ENCODE data around the gene FNIP2.

Gene FNIP2

GRCh38 chr4:158837527-158838141, 68.8 kb downstream of the FNIP2 start:
- TF ChIP-seq, protein P1, sequence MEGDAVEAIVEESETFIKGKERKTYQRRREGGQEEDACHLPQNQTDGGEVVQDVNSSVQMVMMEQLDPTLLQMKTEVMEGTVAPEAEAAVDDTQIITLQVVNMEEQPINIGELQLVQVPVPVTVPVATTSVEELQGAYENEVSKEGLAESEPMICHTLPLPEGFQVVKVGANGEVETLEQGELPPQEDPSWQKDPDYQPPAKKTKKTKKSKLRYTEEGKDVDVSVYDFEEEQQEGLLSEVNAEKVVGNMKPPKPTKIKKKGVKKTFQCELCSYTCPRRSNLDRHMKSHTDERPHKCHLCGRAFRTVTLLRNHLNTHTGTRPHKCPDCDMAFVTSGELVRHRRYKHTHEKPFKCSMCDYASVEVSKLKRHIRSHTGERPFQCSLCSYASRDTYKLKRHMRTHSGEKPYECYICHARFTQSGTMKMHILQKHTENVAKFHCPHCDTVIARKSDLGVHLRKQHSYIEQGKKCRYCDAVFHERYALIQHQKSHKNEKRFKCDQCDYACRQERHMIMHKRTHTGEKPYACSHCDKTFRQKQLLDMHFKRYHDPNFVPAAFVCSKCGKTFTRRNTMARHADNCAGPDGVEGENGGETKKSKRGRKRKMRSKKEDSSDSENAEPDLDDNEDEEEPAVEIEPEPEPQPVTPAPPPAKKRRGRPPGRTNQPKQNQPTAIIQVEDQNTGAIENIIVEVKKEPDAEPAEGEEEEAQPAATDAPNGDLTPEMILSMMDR (conservative IDR thresholded peaks at IDR 0.05; ENCODE audit: low read depth, low read length): no peak
- no peak for DNase-seq (ENCODE audit: low read depth)
- no peak overlapping the region for H3K4me3 ChIP-seq (ENCODE audit: low read length)

DNA sequence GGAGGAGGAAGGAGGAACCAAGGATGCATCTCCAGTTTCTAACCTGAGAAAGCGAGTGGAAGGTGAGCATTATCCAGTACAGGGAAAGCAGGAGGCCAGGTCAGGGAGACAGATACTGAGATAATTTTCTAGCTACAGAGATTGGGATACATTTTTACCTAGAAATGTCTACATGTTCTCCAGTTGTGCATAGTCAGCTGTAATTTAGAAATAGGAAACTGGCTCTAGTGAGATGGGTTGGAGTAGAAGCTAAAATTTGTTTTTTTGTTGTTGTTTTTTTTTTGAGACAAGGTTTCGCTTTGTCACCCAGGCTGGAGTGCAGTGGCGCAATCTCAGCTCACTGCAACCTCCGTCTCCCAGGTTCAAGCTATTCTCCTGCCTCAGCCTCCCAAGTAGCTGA, 71.3 kb downstream of the FNIP2 start:
- no peak overlapping the region for H3K4me3 ChIP-seq (ENCODE audit: low read length)
- TF ChIP-seq, protein P1 (conservative IDR thresholded peaks at IDR 0.05; ENCODE audit: low read depth, low read length): no peak
- no peak for DNase-seq (ENCODE audit: low read depth)

GRCh38 chr4:158841540-158841939, 72.7 kb downstream of the FNIP2 start:
- no peak for DNase-seq (ENCODE audit: low read depth)
- no peak overlapping the region for H3K4me3 ChIP-seq (ENCODE audit: low read length)
- TF ChIP-seq, protein P1 (conservative IDR thresholded peaks at IDR 0.05; ENCODE audit: low read depth, low read length): no peak

- no peak for DNase-seq (ENCODE audit: low read depth)
- no peak overlapping the region for H3K4me3 ChIP-seq (ENCODE audit: low read length)
- TF ChIP-seq, protein P1 (conservative IDR thresholded peaks at IDR 0.05; ENCODE audit: low read depth, low read length): no peak
Measured at GRCh38 chr4:158845311-158846041, 76.7 kb downstream of the FNIP2 start.

DNA sequence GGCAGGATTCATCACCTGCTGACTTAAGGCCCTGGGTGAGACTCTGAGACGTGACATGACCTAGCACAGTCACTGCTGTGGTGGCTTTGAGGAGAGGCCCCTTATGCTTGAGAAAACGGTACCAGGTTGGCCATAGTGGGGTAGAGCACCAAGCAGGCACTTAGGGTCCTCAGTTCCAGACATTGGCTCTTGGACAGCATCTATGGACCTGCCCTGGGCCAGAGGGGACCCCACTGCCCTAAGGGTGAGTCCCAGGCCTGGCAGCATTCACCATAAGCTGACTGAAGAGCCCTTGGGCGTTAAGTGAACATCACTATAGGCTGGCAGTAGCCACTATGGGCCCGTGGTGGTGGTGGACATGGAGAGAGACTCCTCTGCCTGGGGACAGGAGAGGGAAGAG, 78.7 kb downstream of the FNIP2 start:
- TF ChIP-seq, protein P1 (conservative IDR thresholded peaks at IDR 0.05; ENCODE audit: low read depth, low read length): no peak
- no peak for DNase-seq (ENCODE audit: low read depth)
- no peak overlapping the region for H3K4me3 ChIP-seq (ENCODE audit: low read length)

DNA sequence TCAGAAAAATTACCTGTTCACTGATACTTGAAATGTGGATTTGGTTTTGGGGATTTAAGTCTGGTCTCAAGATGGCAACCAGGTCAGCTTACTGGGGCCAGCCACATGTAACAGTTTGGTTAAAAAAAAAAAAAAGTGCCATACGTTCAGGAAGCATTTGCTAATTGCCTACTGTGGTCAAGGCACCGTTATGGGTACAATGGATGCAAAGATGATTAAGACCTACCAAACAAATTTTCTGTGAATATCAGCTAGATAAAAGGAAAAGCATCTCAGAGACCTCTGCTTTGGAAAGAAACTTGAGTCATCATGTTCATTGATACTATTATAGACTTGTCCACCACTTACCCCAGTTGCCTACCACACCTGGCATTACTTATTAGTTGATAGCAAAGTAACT, 80.9 kb downstream of the FNIP2 start:
- H3K4me3 ChIP-seq (ENCODE audit: low read length): no peak overlapping the region
- TF ChIP-seq, protein P1 (conservative IDR thresholded peaks at IDR 0.05; ENCODE audit: low read depth, low read length): no peak
- no peak for DNase-seq (ENCODE audit: low read depth)

- DNase-seq (ENCODE audit: low read depth): no peak
- H3K4me3 ChIP-seq (ENCODE audit: low read length): no peak overlapping the region
- TF ChIP-seq, protein P1 (conservative IDR thresholded peaks at IDR 0.05; ENCODE audit: low read depth, low read length): no peak
Measured at GRCh38 chr4:158850371-158850770, 81.5 kb downstream of the FNIP2 start.

All from retinal pigment epithelial cell (primary cell).